ENCODE results near the gene NOB1. TPM values are rescaled to one million over a fixed set of nuclear protein-coding genes. Genes with fewer than 3 reads are reported as not detected.

Gene NOB1
- total and polyA plus RNA-seq, 7 experiments from 2014 or later = 24.1 to 72.8 (median 46.5) TPM

- POLR2A ChIA-PET = interaction anchor here (1.0 to 3.7 kb wide), 2 partner anchors 44 to 76 kb away, joined by 4 to 23 read pairs; partner anchors contain the start of gene NOB1
- Histone ChIP-seq H3K4me3 (ENCODE audit: low read length) (no peak overlapping the region), H3K36me3 (ENCODE audit: control insufficient read depth in 2 of 3, insufficient read depth in 3 of 3, low read length in 3 of 3) (no peaks in the 10 kb centered on the region), H3K27me3 (ENCODE audit: control insufficient read depth in 2 of 2, insufficient read depth in 2 of 2, low read length in 2 of 2) (no peaks in the 10 kb centered on the region), H3K4me1 (ENCODE audit: control insufficient read depth in 2 of 2, insufficient read depth in 2 of 2, low read length in 2 of 2) (no peaks in the 10 kb centered on the region), H3K9me3 (ENCODE audit: control insufficient read depth in 2 of 3, low read length in 3 of 3) (no peaks in the 10 kb centered on the region), H3K27ac (ENCODE audit: low read depth, low read length) (no peak overlapping the region)
- CTCF ChIA-PET = interaction anchor here (0.5 to 4.2 kb wide), 11 partner anchors 15 to 310 kb away, joined by 3 to 43 read pairs (median 3); partner anchors contain the start of genes NOB1 and NQO1
- peak in 7 of 9 donors; percentile 35 to 67 (median 59) for DNase-seq
- Mint-ChIP-seq H3K4me1 (peaks cover 0 to 6% (median 0%) of the 10 kb centered on the region in 7 donors), H3K27me3 (no peaks in the 10 kb centered on the region), H3K27ac (peak overlapping the region in 6 of 9 donors; percentile 16 to 61 (median 56)), H3K9me3 (peaks cover 0 to 3% (median 0%) of the 10 kb centered on the region in 11 donors), H3K4me3 (no peak overlapping the region), H3K36me3 (peaks cover 0 to 8% (median 0%) of the 10 kb centered on the region in 5 donors)
- intact Hi-C loops (cut with micrococcal nuclease) = loop anchor here (1.0 to 5.0 kb wide), 6 partner anchors 17 to 312 kb away; partner anchors contain the start of genes NQO1 (in 2 of the 2), NOB1 (in 1 of the 2) and WWP2 (in 1 of the 2)
- peak; percentile 78 for ATAC-seq
Observed at GRCh38 chr16:69709456-69710084, 45.2 kb downstream of the NOB1 start.

- ATAC-seq (no peak), DNase-seq (no peak)
- H3K27ac ChIP-seq (ENCODE audit: low read depth, low read length) = no peak overlapping the region
- intact Hi-C loops (cut with micrococcal nuclease) = loop anchor here (2.0 to 5.0 kb wide), 3 partner anchors 55 to 311 kb away; partner anchors contain the start of gene WWP2 (in 1 of the 2)
- no peak overlapping the region for H3K4me3 ChIP-seq (ENCODE audit: low read length)
- peaks cover 0 to 3% (median 0%) of the 10 kb centered on the region in 11 donors for H3K9me3 Mint-ChIP-seq
- H3K36me3 ChIP-seq (ENCODE audit: control insufficient read depth in 2 of 3, insufficient read depth in 3 of 3, low read length in 3 of 3) = no peaks in the 10 kb centered on the region
- H3K4me1 ChIP-seq (ENCODE audit: control insufficient read depth in 2 of 2, insufficient read depth in 2 of 2, low read length in 2 of 2) = no peaks in the 10 kb centered on the region
- ChIA-PET POLR2A (interaction anchor here (0.6 to 3.7 kb wide), 2 partner anchors 8 to 46 kb away, joined by 3 to 23 read pairs; partner anchors contain the start of gene NOB1), CTCF (interaction anchor here (0.6 to 4.2 kb wide), 7 partner anchors 16 to 310 kb away, joined by 3 to 43 read pairs (median 3); partner anchors contain the start of genes NOB1 and NQO1)
- H3K27ac Mint-ChIP-seq = peak overlapping the region in 3 of 9 donors; percentile 1 to 45 (median 34)
- no peaks in the 10 kb centered on the region for H3K27me3 Mint-ChIP-seq
- no peaks in the 10 kb centered on the region for H3K9me3 ChIP-seq (ENCODE audit: control insufficient read depth in 2 of 3, low read length in 3 of 3)
- no peaks in the 10 kb centered on the region for H3K27me3 ChIP-seq (ENCODE audit: control insufficient read depth in 2 of 2, insufficient read depth in 2 of 2, low read length in 2 of 2)
- peaks cover 0 to 8% (median 0%) of the 10 kb centered on the region in 5 donors for H3K36me3 Mint-ChIP-seq
- H3K4me1 Mint-ChIP-seq = peaks cover 0 to 6% (median 0%) of the 10 kb centered on the region in 7 donors
- no peak overlapping the region for H3K4me3 Mint-ChIP-seq
Observed at GRCh38 chr16:69707920-69708683, 46.6 kb downstream of the NOB1 start.

GRCh38 chr16:69706975-69707340 lies 47.8 kb downstream of the NOB1 start:
- no peaks in the 10 kb centered on the region for H3K4me1 ChIP-seq (ENCODE audit: control insufficient read depth in 2 of 2, insufficient read depth in 2 of 2, low read length in 2 of 2)
- Mint-ChIP-seq H3K36me3 (peaks cover 0 to 4% (median 0%) of the 10 kb centered on the region in 5 donors), H3K4me1 (peaks cover 0 to 6% (median 0%) of the 10 kb centered on the region in 7 donors), H3K27me3 (no peaks in the 10 kb centered on the region), H3K4me3 (no peak overlapping the region), H3K27ac (peak overlapping the region in 4 of 9 donors; percentile 6 to 69 (median 23)), H3K9me3 (peaks cover 0 to 3% (median 0%) of the 10 kb centered on the region in 11 donors)
- H3K9me3 ChIP-seq (ENCODE audit: control insufficient read depth in 2 of 3, low read length in 3 of 3) = no peaks in the 10 kb centered on the region
- H3K4me3 ChIP-seq (ENCODE audit: low read length) = no peak overlapping the region
- no peaks in the 10 kb centered on the region for H3K27me3 ChIP-seq (ENCODE audit: control insufficient read depth in 2 of 2, insufficient read depth in 2 of 2, low read length in 2 of 2)
- H3K27ac ChIP-seq (ENCODE audit: low read depth, low read length) = no peak overlapping the region
- ATAC-seq (no peak), DNase-seq (no peak)
- POLR2A ChIA-PET = interaction anchor here (1.3 kb wide), 1 partner anchor 51 kb away, joined by 3 read pairs; no protein-coding TSS in a partner anchor
- no peaks in the 10 kb centered on the region for H3K36me3 ChIP-seq (ENCODE audit: control insufficient read depth in 2 of 3, insufficient read depth in 3 of 3, low read length in 3 of 3)
- intact Hi-C loops (cut with micrococcal nuclease) = loop anchor here (5.0 kb wide), 2 partner anchors 225 to 310 kb away; no protein-coding TSS in a partner anchor
- CTCF ChIA-PET = interaction anchor here (0.6 kb wide), 1 partner anchor 392 kb away, joined by 3 read pairs; no protein-coding TSS in a partner anchor

DNA sequence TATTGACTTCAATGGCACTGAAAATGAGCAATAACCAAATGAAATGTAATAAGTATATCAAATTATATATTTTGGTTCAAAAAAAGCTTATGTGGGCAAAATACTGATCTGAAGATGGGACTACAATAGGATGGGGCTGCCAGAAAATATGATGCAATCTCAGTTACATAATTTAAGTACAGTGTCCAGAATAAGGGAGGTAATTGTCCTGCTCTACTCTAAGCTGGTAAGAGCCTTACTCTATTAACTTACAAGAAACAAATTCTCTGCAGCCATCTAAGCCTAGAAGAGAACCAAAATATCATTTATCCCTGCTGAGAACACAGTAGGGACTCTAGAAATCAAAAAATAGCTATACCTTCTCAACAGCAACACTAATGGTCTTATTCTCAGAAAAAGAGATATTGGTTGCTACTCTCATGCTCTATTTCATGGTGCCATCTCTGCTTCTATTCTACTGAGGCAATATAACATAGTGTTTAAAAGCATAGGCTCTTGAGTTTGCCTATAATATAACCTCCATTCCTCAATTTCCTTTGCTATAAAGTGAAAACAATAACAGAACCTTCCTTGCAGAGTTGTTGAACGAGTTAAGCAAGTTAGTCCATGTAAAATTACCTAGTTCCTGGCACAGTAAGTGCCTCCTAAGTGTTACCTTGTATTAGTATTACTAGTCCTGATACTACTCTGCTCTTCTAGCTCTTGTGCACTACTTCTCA lies 48.3 kb downstream of the NOB1 start:
- POLR2A ChIA-PET = interaction anchor here (0.7 to 1.3 kb wide), 2 partner anchors 52 to 783 kb away, joined by 3 read pairs; no protein-coding TSS in a partner anchor
- no peak overlapping the region for H3K4me3 ChIP-seq (ENCODE audit: low read length)
- ATAC-seq (no peak), DNase-seq (no peak)
- H3K9me3 ChIP-seq (ENCODE audit: control insufficient read depth in 2 of 3, low read length in 3 of 3) = no peaks in the 10 kb centered on the region
- H3K27me3 ChIP-seq (ENCODE audit: control insufficient read depth in 2 of 2, insufficient read depth in 2 of 2, low read length in 2 of 2) = no peaks in the 10 kb centered on the region
- peaks cover 0 to 3% (median 0%) of the 10 kb centered on the region in 11 donors for H3K9me3 Mint-ChIP-seq
- no peaks in the 10 kb centered on the region for H3K4me1 ChIP-seq (ENCODE audit: control insufficient read depth in 2 of 2, insufficient read depth in 2 of 2, low read length in 2 of 2)
- H3K36me3 Mint-ChIP-seq = peaks cover 0 to 6% (median 0%) of the 10 kb centered on the region in 5 donors
- H3K36me3 ChIP-seq (ENCODE audit: control insufficient read depth in 2 of 3, insufficient read depth in 3 of 3, low read length in 3 of 3) = no peaks in the 10 kb centered on the region
- CTCF ChIA-PET = no interaction called here
- no peaks in the 10 kb centered on the region for H3K27me3 Mint-ChIP-seq
- H3K27ac Mint-ChIP-seq = peak overlapping the region in 4 of 9 donors; percentile 6 to 69 (median 28)
- H3K4me1 Mint-ChIP-seq = peaks cover 0 to 6% (median 0%) of the 10 kb centered on the region in 7 donors
- no peak overlapping the region for H3K4me3 Mint-ChIP-seq
- intact Hi-C loops (cut with micrococcal nuclease) = loop anchor here (5.0 kb wide), 2 partner anchors 226 to 309 kb away; no protein-coding TSS in a partner anchor
- H3K27ac ChIP-seq (ENCODE audit: low read depth, low read length) = no peak overlapping the region

DNA sequence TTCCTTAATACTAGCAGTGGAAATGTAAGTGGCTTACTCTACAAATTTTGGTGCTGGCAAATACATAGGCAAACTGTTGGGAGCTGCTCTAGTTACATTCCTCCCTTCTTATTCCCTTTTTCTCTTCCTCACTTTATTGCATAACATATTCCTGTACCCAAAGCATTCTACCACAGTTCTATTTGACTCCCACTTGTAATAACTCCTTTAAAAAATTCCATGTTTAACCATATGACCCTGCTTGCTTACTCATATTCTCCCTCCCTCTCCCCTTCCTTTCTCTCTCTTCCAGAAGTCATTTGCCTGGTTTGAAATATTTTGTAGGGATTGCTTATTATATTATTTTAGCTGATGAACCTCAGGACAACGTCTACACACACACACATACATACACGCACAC lies 51.1 kb downstream of the NOB1 start:
- Histone ChIP-seq H3K4me1 (ENCODE audit: control insufficient read depth in 2 of 2, insufficient read depth in 2 of 2, low read length in 2 of 2) (no peaks in the 10 kb centered on the region), H3K27me3 (ENCODE audit: control insufficient read depth in 2 of 2, insufficient read depth in 2 of 2, low read length in 2 of 2) (no peaks in the 10 kb centered on the region), H3K9me3 (ENCODE audit: control insufficient read depth in 2 of 3, low read length in 3 of 3) (no peaks in the 10 kb centered on the region), H3K27ac (ENCODE audit: low read depth, low read length) (no peak overlapping the region), H3K36me3 (ENCODE audit: control insufficient read depth in 2 of 3, insufficient read depth in 3 of 3, low read length in 3 of 3) (peaks cover 0 to 4% (median 0%) of the 10 kb centered on the region in 3 experiments), H3K4me3 (ENCODE audit: low read length) (no peak overlapping the region)
- Mint-ChIP-seq H3K4me3 (no peak overlapping the region), H3K4me1 (peaks cover 0 to 4% (median 0%) of the 10 kb centered on the region in 7 donors), H3K9me3 (peaks cover 0 to 1% (median 0%) of the 10 kb centered on the region in 11 donors), H3K27ac (peak overlapping the region in 4 of 9 donors; percentile 2 to 12 (median 6)), H3K27me3 (no peaks in the 10 kb centered on the region), H3K36me3 (peaks cover 0 to 14% (median 0%) of the 10 kb centered on the region in 5 donors)
- intact Hi-C loops (cut with micrococcal nuclease) = no loop called here
- ATAC-seq (no peak), DNase-seq (no peak)
- ChIA-PET POLR2A (interaction anchor here (0.6 to 2.4 kb wide), 4 partner anchors 17 to 59 kb away, joined by 3 to 11 read pairs (median 4); partner anchors contain the start of genes NOB1 and NQO1), CTCF (interaction anchor here (1.1 to 1.3 kb wide), 2 partner anchors 59 to 307 kb away, joined by 3 read pairs; partner anchors contain the start of gene WWP2)

Measured in naive thymus-derived CD4-positive, alpha-beta T cell (primary cell).